Osteocyte (in vitro differentiated cells): ENCODE data around the gene TNS1. TPM values are rescaled to one million over a fixed set of nuclear protein-coding genes. Genes with fewer than 3 reads are reported as not detected.
"Not testable (repeated sequence)": the region's sequence is repeated elsewhere in the genome, so short reads cannot be mapped to it uniquely, and the experiment has no call there.

Experiments used
- DNase-seq: peaks from one replicate; pipeline ENCODE4 v3.0.0; 2021; ENCODE audit warnings: mixed read lengths; ENCODE audit not compliant: unreplicated experiment; ENCODE audit errors: extremely low spot score
- H3K27ac Mint-ChIP-seq: one replicate; pipeline ENCODE4 v1.8.0; 2021; ENCODE audit warnings: mild to moderate bottlenecking, mixed read lengths; ENCODE audit not compliant: unreplicated experiment
- H3K27me3 Mint-ChIP-seq: one replicate; pipeline ENCODE4 v1.8.0; 2021; ENCODE audit warnings: mixed read lengths; ENCODE audit not compliant: unreplicated experiment
- H3K36me3 Mint-ChIP-seq: one replicate; pipeline ENCODE4 v1.8.0; 2021; ENCODE audit warnings: mixed read lengths; ENCODE audit not compliant: unreplicated experiment
- H3K4me1 Mint-ChIP-seq: one replicate; pipeline ENCODE4 v1.8.0; 2021; ENCODE audit warnings: mixed read lengths; ENCODE audit not compliant: unreplicated experiment
- H3K4me3 Mint-ChIP-seq: one replicate; pipeline ENCODE4 v1.8.0; 2021; ENCODE audit warnings: mild to moderate bottlenecking, moderate library complexity, mixed read lengths; ENCODE audit not compliant: unreplicated experiment
- H3K9me3 Mint-ChIP-seq: one replicate; pipeline ENCODE4 v1.8.0; 2021; ENCODE audit warnings: mixed read lengths; ENCODE audit not compliant: unreplicated experiment
- total RNA-seq: library from RNA; stranded (reverse); gene quantifications from 2 replicates; pipeline ENCODE4 v1.2.1, GENCODE V29; 2021
- TF ChIP-seq, protein P1 (sequence below): fragments of 200-600 bp; sonication (generic); IDR thresholded peaks from 2 replicates; pipeline ENCODE4 v1.5.0; 2021; ENCODE audit warnings: antibody characterized with exemption, mild to moderate bottlenecking, moderate library complexity

TNS1 gene
- total RNA-seq, 1 donor from 2014 or later = 80.8 TPM

DNA sequence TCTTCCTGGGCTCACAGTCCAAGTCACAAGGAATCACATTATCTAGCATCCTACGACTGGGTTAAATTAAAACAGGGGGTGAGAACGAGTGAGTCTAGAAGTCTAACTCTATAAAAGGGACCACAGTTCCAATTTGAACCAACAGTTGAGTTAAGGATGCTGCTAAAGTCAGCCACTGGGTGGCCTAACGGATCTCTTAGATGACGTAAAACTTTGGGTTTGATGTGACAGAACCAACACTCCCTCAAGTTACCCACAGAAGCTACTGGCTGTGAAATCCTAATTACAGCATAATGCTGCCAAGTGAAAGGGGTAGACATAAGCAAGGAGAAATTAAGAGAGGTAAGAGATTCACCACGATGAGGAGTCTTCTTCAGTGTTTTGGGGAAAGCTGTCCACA is 33.6 kb upstream of the TNS1 start:
- H3K27me3 Mint-ChIP-seq = peaks cover 47% of the 10 kb centered on the region
- H3K4me1 Mint-ChIP-seq = peaks cover 7% of the 10 kb centered on the region

DNA sequence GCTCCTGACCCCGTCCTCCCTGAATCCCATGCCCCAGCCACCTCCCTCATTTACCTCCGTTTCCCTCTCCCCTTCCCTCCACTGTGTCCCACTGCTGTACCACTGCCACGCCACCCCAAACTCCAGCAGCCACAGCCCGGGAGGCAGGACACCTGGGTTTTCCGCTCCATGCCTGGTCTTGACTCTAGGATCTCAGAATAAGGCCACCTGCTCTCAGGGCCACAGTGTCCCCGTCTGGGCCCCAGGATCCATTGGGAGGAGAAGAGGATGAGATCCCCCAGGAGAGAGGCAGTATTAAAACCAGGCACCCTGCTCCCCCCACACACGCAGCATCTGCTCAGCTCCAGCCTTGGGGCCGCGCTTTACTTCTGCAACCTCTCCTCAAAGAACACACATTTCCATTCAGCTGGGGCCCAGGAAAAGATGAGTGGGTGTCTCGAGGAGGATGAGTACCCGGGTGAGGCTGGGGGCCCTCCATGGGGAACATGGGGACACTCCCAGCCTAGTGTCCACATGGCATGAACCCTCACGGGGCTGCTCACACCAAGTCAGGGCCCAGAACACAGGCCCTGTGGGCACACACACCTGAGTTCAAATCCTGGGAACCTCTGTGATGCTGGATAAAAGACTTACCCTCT is 32.8 kb upstream of the TNS1 start:
- H3K4me3 Mint-ChIP-seq = no peak overlapping the region
- H3K36me3 Mint-ChIP-seq = no peaks in the 10 kb centered on the region
- H3K9me3 Mint-ChIP-seq = no peaks in the 10 kb centered on the region
- peaks cover 7% of the 10 kb centered on the region for H3K4me1 Mint-ChIP-seq
- no peak overlapping the region for H3K27ac Mint-ChIP-seq
- DNase-seq = peak; percentile 71
- H3K27me3 Mint-ChIP-seq = peaks cover 39% of the 10 kb centered on the region
- TF ChIP-seq, protein P1, sequence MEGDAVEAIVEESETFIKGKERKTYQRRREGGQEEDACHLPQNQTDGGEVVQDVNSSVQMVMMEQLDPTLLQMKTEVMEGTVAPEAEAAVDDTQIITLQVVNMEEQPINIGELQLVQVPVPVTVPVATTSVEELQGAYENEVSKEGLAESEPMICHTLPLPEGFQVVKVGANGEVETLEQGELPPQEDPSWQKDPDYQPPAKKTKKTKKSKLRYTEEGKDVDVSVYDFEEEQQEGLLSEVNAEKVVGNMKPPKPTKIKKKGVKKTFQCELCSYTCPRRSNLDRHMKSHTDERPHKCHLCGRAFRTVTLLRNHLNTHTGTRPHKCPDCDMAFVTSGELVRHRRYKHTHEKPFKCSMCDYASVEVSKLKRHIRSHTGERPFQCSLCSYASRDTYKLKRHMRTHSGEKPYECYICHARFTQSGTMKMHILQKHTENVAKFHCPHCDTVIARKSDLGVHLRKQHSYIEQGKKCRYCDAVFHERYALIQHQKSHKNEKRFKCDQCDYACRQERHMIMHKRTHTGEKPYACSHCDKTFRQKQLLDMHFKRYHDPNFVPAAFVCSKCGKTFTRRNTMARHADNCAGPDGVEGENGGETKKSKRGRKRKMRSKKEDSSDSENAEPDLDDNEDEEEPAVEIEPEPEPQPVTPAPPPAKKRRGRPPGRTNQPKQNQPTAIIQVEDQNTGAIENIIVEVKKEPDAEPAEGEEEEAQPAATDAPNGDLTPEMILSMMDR = no peak

More for the DNA sequence above, 33.6 kb upstream of the TNS1 start:
- Mint-ChIP-seq H3K4me3 (no peak overlapping the region), H3K9me3 (no peaks in the 10 kb centered on the region), H3K36me3 (no peaks in the 10 kb centered on the region), H3K27ac (no peak overlapping the region)
- TF ChIP-seq, protein P1 = no peak
- DNase-seq = no peak

DNA sequence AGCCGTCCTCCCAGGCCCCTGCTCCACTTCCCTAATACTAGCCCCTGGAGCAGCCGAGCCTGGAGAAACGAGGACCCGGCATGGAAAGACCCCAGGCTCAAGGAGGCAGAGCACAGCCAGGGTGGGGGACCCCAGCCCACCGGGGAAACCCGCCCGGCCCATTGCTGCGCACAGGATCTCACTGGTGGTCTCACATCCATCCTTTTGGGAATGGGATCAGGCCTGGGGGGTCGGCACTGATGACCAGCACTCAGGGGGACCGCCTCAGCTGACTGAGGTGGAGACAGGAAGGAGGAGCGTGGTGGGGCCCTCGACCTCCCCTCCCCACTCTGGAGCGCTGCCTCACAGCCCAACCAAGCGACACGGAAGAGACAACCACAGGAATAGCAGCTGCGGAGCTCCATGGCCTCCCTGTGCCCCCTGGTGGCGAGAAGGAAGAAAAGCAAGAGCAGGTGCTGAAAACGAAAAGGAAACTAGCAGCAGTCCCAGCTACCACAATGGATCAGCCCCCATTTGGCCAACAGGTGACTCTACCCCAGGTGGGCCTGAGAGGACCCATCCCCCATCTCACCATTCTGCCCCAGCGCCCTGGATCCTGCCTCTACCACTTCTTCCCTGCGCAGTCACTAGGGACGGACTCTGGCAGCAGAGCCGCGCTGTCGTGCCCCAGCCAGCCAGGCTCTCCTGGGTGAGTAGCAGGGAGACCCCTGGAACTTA is 31.9 kb upstream of the TNS1 start:
- TF ChIP-seq, protein P1 = peak; percentile 77
- peaks cover 30% of the 10 kb centered on the region for H3K27me3 Mint-ChIP-seq
- H3K4me3 Mint-ChIP-seq, H3K9me3 Mint-ChIP-seq, H3K27ac Mint-ChIP-seq, H3K36me3 Mint-ChIP-seq, H3K4me1 Mint-ChIP-seq: not testable (repeated sequence)
- DNase-seq = peak; percentile 89

DNA sequence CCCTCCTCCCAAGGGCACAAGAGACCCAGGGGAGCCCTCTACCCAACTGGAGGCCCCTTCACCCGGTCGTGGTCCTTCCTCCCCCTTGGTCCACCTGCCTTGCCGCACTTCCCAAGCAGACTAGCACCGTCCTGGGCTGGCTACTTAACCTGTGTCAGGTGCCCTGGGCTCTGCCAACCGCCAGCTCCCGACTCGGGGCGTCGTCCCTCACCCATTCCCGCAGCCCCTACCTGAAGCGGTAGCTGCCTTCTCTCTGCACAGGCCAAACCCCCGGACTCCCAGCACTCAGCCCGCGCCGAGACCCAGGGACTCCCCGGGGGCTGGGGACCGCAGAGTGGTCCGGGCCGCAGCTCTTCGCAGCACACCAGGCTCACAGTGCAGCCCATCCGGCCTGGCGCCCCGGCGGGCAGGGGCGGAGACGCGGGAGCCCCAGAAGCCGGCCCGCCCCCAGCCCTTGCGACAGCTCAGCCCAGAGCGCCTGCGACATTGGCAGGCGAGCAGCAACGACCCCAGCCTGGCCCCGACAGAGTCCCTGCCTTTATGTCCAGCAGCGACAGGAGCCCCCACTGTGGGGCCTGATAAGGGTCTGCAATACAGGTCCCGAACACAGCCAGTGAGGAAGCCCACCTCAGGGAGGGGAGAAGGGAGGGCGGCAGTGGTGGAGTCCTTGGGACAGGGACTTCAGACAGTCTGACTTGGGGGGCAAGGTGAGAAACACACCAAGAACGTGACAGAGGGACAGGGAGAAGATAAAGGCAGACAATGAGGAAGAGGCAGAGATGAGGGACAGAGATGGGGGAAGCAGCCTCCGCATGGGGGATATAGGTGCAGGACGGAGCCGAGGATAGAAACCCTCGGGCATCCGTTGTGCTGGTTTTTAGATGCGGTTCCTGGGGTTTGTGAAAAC is 31.0 kb upstream of the TNS1 start:
- Mint-ChIP-seq H3K27me3 (peaks cover 23% of the 10 kb centered on the region), H3K27ac (no peak overlapping the region), H3K4me3 (no peak overlapping the region), H3K9me3 (no peaks in the 10 kb centered on the region), H3K4me1 (peaks cover 7% of the 10 kb centered on the region), H3K36me3 (no peaks in the 10 kb centered on the region)
- peak; percentile 83 for DNase-seq
- TF ChIP-seq, protein P1 = no peak
